Fibroblast of lung (primary cell): Measurements from ENCODE around the gene ZNRF3.

Experiments used
- EZH2 ChIP-seq: IDR thresholded peaks from 2 replicates; pipeline ENCODE4 v1.5.1; 2012; ENCODE audit warnings: low read length, control low read depth, mild to moderate bottlenecking; ENCODE audit errors: missing control alignments
- TF ChIP-seq, protein P1 (sequence below), 2 donors: IDR thresholded peaks in 1 of 2; conservative IDR thresholded peaks in 1 of 2; 1 replicate in 1 of 2; 2 replicates in 1 of 2; pipeline ENCODE4 v1.5.1; 2011 to 2012; ENCODE audit warnings: low read length in 2 of 2, control low read depth in 1 of 2, inconsistent platforms in 1 of 2, low read depth in 1 of 2, mild to moderate bottlenecking in 1 of 2

DNA sequence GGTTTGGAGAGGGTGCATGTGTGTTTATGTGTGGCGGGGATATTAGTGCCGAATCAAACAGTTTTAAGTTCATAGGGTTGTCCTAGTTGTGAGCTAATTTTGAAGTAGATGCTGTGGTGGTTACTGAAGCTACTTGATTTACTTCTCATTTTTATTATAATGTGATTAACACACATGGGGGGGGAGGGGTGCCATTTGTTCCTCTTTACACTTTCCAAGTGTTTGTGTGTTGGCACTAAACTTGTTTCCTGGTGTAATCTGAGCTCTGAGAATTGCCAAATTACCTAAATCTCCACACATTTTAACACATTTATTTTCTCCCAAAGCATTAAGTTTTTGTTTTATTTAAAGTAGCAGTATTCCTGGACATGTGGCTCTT, 60.1 kb downstream of the ZNRF3 start:
- TF ChIP-seq, protein P1, sequence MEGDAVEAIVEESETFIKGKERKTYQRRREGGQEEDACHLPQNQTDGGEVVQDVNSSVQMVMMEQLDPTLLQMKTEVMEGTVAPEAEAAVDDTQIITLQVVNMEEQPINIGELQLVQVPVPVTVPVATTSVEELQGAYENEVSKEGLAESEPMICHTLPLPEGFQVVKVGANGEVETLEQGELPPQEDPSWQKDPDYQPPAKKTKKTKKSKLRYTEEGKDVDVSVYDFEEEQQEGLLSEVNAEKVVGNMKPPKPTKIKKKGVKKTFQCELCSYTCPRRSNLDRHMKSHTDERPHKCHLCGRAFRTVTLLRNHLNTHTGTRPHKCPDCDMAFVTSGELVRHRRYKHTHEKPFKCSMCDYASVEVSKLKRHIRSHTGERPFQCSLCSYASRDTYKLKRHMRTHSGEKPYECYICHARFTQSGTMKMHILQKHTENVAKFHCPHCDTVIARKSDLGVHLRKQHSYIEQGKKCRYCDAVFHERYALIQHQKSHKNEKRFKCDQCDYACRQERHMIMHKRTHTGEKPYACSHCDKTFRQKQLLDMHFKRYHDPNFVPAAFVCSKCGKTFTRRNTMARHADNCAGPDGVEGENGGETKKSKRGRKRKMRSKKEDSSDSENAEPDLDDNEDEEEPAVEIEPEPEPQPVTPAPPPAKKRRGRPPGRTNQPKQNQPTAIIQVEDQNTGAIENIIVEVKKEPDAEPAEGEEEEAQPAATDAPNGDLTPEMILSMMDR (conservative IDR thresholded peaks at IDR 0.05 in 1 of 2, IDR thresholded peaks at IDR 0.05 in 1 of 2; ENCODE audit: low read depth in 1 of 2, low read length in 2 of 2), result no peak
- TF ChIP-seq EZH2, result no peak
